PC-3 (cell line): ENCODE data around the gene SOBP.

Experiments used
- EZH2 ChIP-seq: fragments of 300-600 bp; sonication (generic); IDR thresholded peaks from one replicate; pipeline ENCODE4 v1.6.1; 2017; ENCODE audit warnings: antibody characterized with exemption, mild to moderate bottlenecking, low read length; ENCODE audit not compliant: unreplicated experiment
- TF ChIP-seq, protein P1 (sequence below): fragments of 300-600 bp; sonication (generic); conservative IDR thresholded peaks from 2 replicates; pipeline ENCODE4 v1.5.1; 2017; ENCODE audit warnings: antibody characterized with exemption, low read depth, mild to moderate bottlenecking, low read length

DNA sequence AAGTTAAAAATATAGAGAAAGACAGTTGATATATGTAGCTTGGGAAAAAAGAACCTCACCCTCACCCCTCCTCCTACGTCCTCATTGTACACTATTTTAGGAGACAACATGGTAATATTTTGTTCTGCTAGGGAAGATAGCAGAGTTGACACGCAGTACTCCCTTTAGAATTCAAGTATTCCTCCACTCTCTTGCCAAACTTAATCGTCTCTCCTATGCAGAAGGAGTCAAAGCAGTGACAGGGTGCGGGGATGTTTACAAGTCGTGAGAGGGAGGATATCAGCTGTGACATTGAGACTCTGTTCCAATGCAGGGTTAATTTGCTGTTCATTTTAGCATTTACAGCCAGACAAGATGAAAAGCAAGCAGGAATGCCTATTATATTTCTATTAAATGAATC is 97.5 kb downstream of the SOBP start:
- TF ChIP-seq, protein P1, sequence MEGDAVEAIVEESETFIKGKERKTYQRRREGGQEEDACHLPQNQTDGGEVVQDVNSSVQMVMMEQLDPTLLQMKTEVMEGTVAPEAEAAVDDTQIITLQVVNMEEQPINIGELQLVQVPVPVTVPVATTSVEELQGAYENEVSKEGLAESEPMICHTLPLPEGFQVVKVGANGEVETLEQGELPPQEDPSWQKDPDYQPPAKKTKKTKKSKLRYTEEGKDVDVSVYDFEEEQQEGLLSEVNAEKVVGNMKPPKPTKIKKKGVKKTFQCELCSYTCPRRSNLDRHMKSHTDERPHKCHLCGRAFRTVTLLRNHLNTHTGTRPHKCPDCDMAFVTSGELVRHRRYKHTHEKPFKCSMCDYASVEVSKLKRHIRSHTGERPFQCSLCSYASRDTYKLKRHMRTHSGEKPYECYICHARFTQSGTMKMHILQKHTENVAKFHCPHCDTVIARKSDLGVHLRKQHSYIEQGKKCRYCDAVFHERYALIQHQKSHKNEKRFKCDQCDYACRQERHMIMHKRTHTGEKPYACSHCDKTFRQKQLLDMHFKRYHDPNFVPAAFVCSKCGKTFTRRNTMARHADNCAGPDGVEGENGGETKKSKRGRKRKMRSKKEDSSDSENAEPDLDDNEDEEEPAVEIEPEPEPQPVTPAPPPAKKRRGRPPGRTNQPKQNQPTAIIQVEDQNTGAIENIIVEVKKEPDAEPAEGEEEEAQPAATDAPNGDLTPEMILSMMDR = no peak
- TF ChIP-seq EZH2 = no peak
